ENCODE results near the gene FUT8.
"Not testable (repeated sequence)": the region's sequence is repeated elsewhere in the genome, so short reads cannot be mapped to it uniquely, and the experiment has no call there.

FUT8 gene

GRCh38 chr14:65628664-65629063 lies 216.1 kb downstream of the FUT8 start:
- DNase-seq, result no peak

GRCh38 chr14:65631040-65631439 lies 218.5 kb downstream of the FUT8 start:
- no peak for DNase-seq

- DNase-seq, result no peak
Observed at GRCh38 chr14:65632487-65632886, 220.0 kb downstream of the FUT8 start.

GRCh38 chr14:65633666-65634065 lies 221.1 kb downstream of the FUT8 start:
- not testable (repeated sequence) for DNase-seq

- DNase-seq, result no peak
Observed at GRCh38 chr14:65637780-65638179, 225.2 kb downstream of the FUT8 start.

GRCh38 chr14:65639216-65639615 lies 226.7 kb downstream of the FUT8 start:
- DNase-seq, result no peak

- DNase-seq, result no peak
Observed at GRCh38 chr14:65650826-65651225, 238.3 kb downstream of the FUT8 start.

GRCh38 chr14:65656554-65656953 lies 244.0 kb downstream of the FUT8 start:
- no peak for DNase-seq

GRCh38 chr14:65658202-65658601 lies 245.7 kb downstream of the FUT8 start:
- DNase-seq, result no peak

GRCh38 chr14:65661865-65662264 lies 249.3 kb downstream of the FUT8 start:
- no peak for DNase-seq

GRCh38 chr14:65664436-65664835 lies 251.9 kb downstream of the FUT8 start:
- DNase-seq, result no peak

- DNase-seq, result no peak
Observed at GRCh38 chr14:65676361-65677014, 264.0 kb downstream of the FUT8 start.

GRCh38 chr14:65685572-65685971 lies 273.0 kb downstream of the FUT8 start:
- DNase-seq, result no peak

GRCh38 chr14:65686761-65687160 lies 274.2 kb downstream of the FUT8 start:
- DNase-seq, result no peak

GRCh38 chr14:65689070-65689469 lies 276.5 kb downstream of the FUT8 start:
- no peak for DNase-seq

GRCh38 chr14:65692566-65692965 lies 280.0 kb downstream of the FUT8 start:
- DNase-seq, result not testable (repeated sequence)

GRCh38 chr14:65696801-65697200 lies 284.3 kb downstream of the FUT8 start:
- DNase-seq, result no peak

- no peak for DNase-seq
Observed at GRCh38 chr14:65703521-65703920, 291.0 kb downstream of the FUT8 start.

- no peak for DNase-seq
Observed at GRCh38 chr14:65703996-65704395, 291.5 kb downstream of the FUT8 start.

- no peak for DNase-seq
Observed at GRCh38 chr14:65704437-65704836, 291.9 kb downstream of the FUT8 start.

GRCh38 chr14:65704850-65705249 lies 292.3 kb downstream of the FUT8 start:
- DNase-seq, result no peak

GRCh38 chr14:65709576-65709975 lies 297.0 kb downstream of the FUT8 start:
- DNase-seq, result no peak

- DNase-seq, result not testable (repeated sequence)
Observed at GRCh38 chr14:65716813-65717212, 304.3 kb downstream of the FUT8 start.

- DNase-seq, result not testable (repeated sequence)
Observed at GRCh38 chr14:65717384-65717915, 304.9 kb downstream of the FUT8 start.

- no peak for DNase-seq
Observed at GRCh38 chr14:65718629-65719028, 306.1 kb downstream of the FUT8 start.
